Endothelial cell of umbilical vein (primary cell): ENCODE results near the gene MYO18A. TPM values are rescaled to one million over a fixed set of nuclear protein-coding genes. Genes with fewer than 3 reads are reported as not detected.
"Not testable (repeated sequence)": the region's sequence is repeated elsewhere in the genome, so short reads cannot be mapped to it uniquely, and the experiment has no call there.

Source experiments
- BruUV-seq: library from RNA; stranded (reverse); fragments of 400-500 nt; replicated peaks from 2 replicates; lab custom pipeline; 2021; lab: Mats Ljungman, UMichigan
- CTCF ChIA-PET: fragments of 300-600, 350-600 bp; sonication (Branson Sonifier 250); formaldehyde crosslinking; loops from one replicate; lab custom pipeline; 2021; ENCODE audit warnings: antibody characterized with exemption, inconsistent platforms; lab: Charles Lee
- POLR2A ChIA-PET: fragments of 300-600, 350-600 bp; sonication (Branson Sonifier 250); formaldehyde crosslinking; loops from one replicate; lab custom pipeline; 2021; ENCODE audit warnings: antibody characterized with exemption, inconsistent platforms; lab: Charles Lee
- DNase-seq: peaks from one replicate; pipeline ENCODE4 v3.0.0-alpha.2; 2011; ENCODE audit warnings: low read depth, low spot score
- FAIRE-seq: peaks from 2 replicates; lab custom pipeline; 2011; peaks lifted over from hg19 to GRCh38; lab: Jason Lieb, UNC
- H2AFZ ChIP-seq: 2 replicates; pipeline ENCODE4 v1.6.0; 2012; ENCODE audit warnings: low read depth, low read length, control low read depth, inconsistent platforms
- H3K27ac ChIP-seq: 2 replicates; pipeline ENCODE4 v1.5.1; 2011; ENCODE audit warnings: low read depth, mild to moderate bottlenecking, control low read depth, low read length, moderate library complexity; ENCODE audit not compliant: insufficient read depth
- H3K27me3 ChIP-seq, 2 experiments: 2 replicates each; pipeline versions ENCODE4 v1.6.0 to v1.6.1; 2011; ENCODE audit warnings: low read length in 2 of 2, mixed read lengths in 1 of 2; ENCODE audit not compliant: control insufficient read depth in 2 of 2, insufficient read depth in 2 of 2
- H3K36me3 ChIP-seq, 2 experiments: 2 replicates in 1 of 2; 3 replicates in 1 of 2; pipeline ENCODE4 v1.5.1; 2011; ENCODE audit warnings: low read length in 2 of 2, mild to moderate bottlenecking in 1 of 2, moderate library complexity in 1 of 2; ENCODE audit not compliant: control insufficient read depth in 2 of 2, insufficient read depth in 2 of 2; ENCODE audit errors: extremely low read depth in 1 of 2
- H3K4me1 ChIP-seq: 3 replicates; pipeline ENCODE4 v1.5.1; 2011; ENCODE audit warnings: mild to moderate bottlenecking, low read length; ENCODE audit not compliant: control insufficient read depth, insufficient read depth; ENCODE audit errors: extremely low read depth
- H3K4me2 ChIP-seq: 2 replicates; pipeline ENCODE4 v1.6.1; 2011; ENCODE audit warnings: low read length, control low read depth, mixed read lengths; ENCODE audit not compliant: insufficient read depth
- H3K4me3 ChIP-seq, 3 experiments: fragments of 200-600 bp in 1 of 3; sonication (generic), shearing (Covaris generic) in 1 of 3; replicated peaks in 1 of 3; 2 replicates each; pipeline ENCODE4 v1.5.1; 2011 to 2016; ENCODE audit warnings: control low read depth in 3 of 3, low read length in 3 of 3, mild to moderate bottlenecking in 2 of 3, inconsistent platforms in 1 of 3, low read depth in 1 of 3, moderate library complexity in 1 of 3; ENCODE audit not compliant: insufficient read depth in 1 of 3
- H3K79me2 ChIP-seq: 2 replicates; pipeline ENCODE4 v1.6.0; 2012; ENCODE audit warnings: low read length, inconsistent platforms; ENCODE audit not compliant: control insufficient read depth, insufficient read depth
- H3K9ac ChIP-seq: replicated peaks from 2 replicates; pipeline ENCODE3; 2011; ENCODE audit warnings: low read length, control low read depth; ENCODE audit not compliant: insufficient read depth; ENCODE audit errors: extremely low read depth
- H3K9me1 ChIP-seq: replicated peaks from 3 replicates; pipeline ENCODE4 v1.6.0; 2011; ENCODE audit warnings: mild to moderate bottlenecking, low read length; ENCODE audit not compliant: control insufficient read depth, insufficient read depth; ENCODE audit errors: extremely low read depth
- H3K9me3 ChIP-seq: replicated peaks from 2 replicates; pipeline ENCODE4 v1.5.1; 2012; ENCODE audit warnings: low read length, inconsistent platforms; ENCODE audit not compliant: control insufficient read depth, insufficient read depth
- H4K20me1 ChIP-seq: replicated peaks from 2 replicates; pipeline ENCODE3; 2011; ENCODE audit warnings: mild to moderate bottlenecking, low read length; ENCODE audit not compliant: control insufficient read depth, insufficient read depth; ENCODE audit errors: extremely low read depth
- EZH2 ChIP-seq: IDR thresholded peaks from 2 replicates; pipeline ENCODE4 v1.6.1; 2012; ENCODE audit warnings: borderline replicate concordance, low read depth, mild to moderate bottlenecking, moderate library complexity, low read length, inconsistent platforms; ENCODE audit not compliant: severe bottlenecking
- FOS ChIP-seq: IDR thresholded peaks from 2 replicates; pipeline ENCODE4 v1.6.1; 2011; ENCODE audit warnings: mild to moderate bottlenecking, low read length, moderate library complexity, borderline replicate concordance; ENCODE audit not compliant: insufficient read depth
- GATA2 ChIP-seq: IDR thresholded peaks from 2 replicates; pipeline ENCODE4 v1.7.0; 2011; ENCODE audit warnings: low read depth, mild to moderate bottlenecking, moderate library complexity, mixed read lengths, low read length; ENCODE audit not compliant: insufficient read length, insufficient read depth
- JUN ChIP-seq: IDR thresholded peaks from 2 replicates; pipeline ENCODE4 v1.6.1; 2011; ENCODE audit warnings: borderline replicate concordance, low read depth; ENCODE audit not compliant: insufficient read length, insufficient read depth
- MYC ChIP-seq: IDR thresholded peaks from one replicate; pipeline ENCODE4 v1.6.1; 2011; ENCODE audit warnings: mild to moderate bottlenecking, low read depth, low read length
- POLR2A ChIP-seq: IDR thresholded peaks from 2 replicates; pipeline ENCODE4 v1.6.1; 2012; ENCODE audit warnings: low read depth, mild to moderate bottlenecking, control low read depth, low read length
- POLR2AphosphoS5 ChIP-seq: IDR thresholded peaks from 2 replicates; pipeline ENCODE4 v1.6.1; 2012; ENCODE audit warnings: low read depth, mild to moderate bottlenecking, control low read depth, low read length, moderate library complexity; ENCODE audit not compliant: insufficient read depth
- dilution Hi-C: fragments of 300-500 bp; cut with MboI; formaldehyde crosslinking; loops from one replicate; pipeline ENCODE4 v1.15.0; 2019; ENCODE audit warnings: low sequenced_read_pairs; ENCODE audit not compliant: extremely low pct_ligation_motif_present
- intact Hi-C: fragments of 100-400 bp; cut with micrococcal nuclease; formaldehyde crosslinking; loops from one replicate; pipeline ENCODE4 v1.10.0; 2022
- polyA plus RNA-seq, 4 experiments: library from polyadenylated mRNA; depleted of rRNA in 3 of 4; stranded (reverse) in 3 of 4; unstranded in 1 of 4; fragments of >200 nt; gene quantifications; 2 replicates each; pipeline versions ENCODE4 v1.2.1 to v1.2.3, GENCODE V29; 2011 to 2012; ENCODE audit warnings: missing spikeins in 1 of 4
- total RNA-seq: library from RNA; stranded (reverse); gene quantifications from 2 replicates; pipeline ENCODE4 v1.2.3, GENCODE V29; 2021
- TF ChIP-seq, protein P1 (sequence below), 2 donors: IDR thresholded peaks; 1 replicate in 1 of 2; 2 replicates in 1 of 2; pipeline ENCODE4 v1.5.1; 2011; ENCODE audit warnings: low read length in 2 of 2, mild to moderate bottlenecking in 2 of 2, moderate library complexity in 2 of 2, control low read depth in 1 of 2, inconsistent platforms in 1 of 2, low read depth in 1 of 2; ENCODE audit not compliant: insufficient read depth in 1 of 2; ENCODE audit errors: extremely low read depth in 1 of 2
- TF ChIP-seq, protein P2 (sequence below): IDR thresholded peaks from 2 replicates; pipeline ENCODE4 v1.6.1; 2011; ENCODE audit not compliant: insufficient read depth, insufficient read length

MYO18A gene
- total and polyA plus RNA-seq, 2 donors (not counting 3 experiments of a cell fraction or from before 2014, with no cell fraction given) = 3.9 to 28.3 TPM

DNA sequence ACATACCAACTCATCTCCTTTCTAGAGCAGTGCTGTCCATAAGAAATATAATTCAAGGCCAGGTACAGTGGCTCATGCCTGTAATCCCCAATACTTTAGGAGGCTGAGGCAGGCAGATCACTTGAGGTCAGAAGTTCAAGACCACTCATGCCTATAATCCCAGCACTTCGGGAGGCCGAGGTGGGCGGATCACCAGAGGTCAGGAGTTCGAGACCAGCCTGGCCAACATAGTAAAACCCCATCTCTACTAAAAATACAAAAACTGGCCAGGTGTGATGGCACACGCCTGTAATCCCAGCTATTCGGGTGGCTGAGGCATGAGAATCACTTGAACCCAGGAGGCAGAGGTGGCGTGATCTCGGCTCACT is 11.5 kb downstream of the MYO18A start:
- CTCF ChIA-PET = interaction anchor here (2.9 to 7.7 kb wide), 2 partner anchors 8 to 11 kb away, joined by 9 to 39 read pairs; partner anchors contain the start of gene MYO18A

DNA sequence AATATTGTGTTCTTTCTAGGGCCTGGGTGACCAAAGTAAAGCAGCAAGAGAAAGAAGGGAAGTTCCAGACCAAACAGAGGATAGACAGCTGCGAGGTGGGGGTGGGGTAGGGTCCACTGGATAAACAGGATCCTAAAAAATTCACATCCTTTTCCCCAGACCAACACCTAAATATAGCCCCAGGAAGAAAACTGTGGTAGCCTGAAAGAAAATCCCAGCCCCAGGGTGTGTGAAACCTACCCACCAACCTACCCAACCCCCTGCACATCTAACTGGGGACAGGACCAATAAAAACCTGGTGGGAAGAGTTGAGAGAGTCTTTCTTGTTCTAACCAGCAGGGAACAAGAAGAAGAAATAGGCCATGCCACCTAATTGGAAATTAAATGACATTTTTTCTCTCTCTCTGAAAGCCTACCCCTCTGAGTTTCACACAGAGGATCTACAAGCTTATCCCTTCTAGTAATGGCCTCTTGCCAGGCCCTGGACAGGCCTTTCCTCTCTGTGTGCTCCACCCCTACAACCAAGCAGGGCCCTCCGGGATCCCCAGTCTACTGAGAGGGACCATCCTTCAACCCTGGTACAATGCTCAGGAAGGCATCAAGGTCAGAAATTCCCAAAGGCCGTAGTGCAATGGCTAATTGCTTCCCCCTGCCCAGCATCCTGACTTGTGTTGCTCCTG is 12.0 kb downstream of the MYO18A start:
- TF ChIP-seq, protein P1, sequence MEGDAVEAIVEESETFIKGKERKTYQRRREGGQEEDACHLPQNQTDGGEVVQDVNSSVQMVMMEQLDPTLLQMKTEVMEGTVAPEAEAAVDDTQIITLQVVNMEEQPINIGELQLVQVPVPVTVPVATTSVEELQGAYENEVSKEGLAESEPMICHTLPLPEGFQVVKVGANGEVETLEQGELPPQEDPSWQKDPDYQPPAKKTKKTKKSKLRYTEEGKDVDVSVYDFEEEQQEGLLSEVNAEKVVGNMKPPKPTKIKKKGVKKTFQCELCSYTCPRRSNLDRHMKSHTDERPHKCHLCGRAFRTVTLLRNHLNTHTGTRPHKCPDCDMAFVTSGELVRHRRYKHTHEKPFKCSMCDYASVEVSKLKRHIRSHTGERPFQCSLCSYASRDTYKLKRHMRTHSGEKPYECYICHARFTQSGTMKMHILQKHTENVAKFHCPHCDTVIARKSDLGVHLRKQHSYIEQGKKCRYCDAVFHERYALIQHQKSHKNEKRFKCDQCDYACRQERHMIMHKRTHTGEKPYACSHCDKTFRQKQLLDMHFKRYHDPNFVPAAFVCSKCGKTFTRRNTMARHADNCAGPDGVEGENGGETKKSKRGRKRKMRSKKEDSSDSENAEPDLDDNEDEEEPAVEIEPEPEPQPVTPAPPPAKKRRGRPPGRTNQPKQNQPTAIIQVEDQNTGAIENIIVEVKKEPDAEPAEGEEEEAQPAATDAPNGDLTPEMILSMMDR (IDR thresholded peaks at IDR 0.05; ENCODE audit: extremely low read depth in 1 of 2, insufficient read depth in 1 of 2, low read depth in 1 of 2, low read length in 2 of 2) = no peak
- TF ChIP-seq POLR2AphosphoS5 (no peak), MYC (no peak), POLR2A (no peak), FOS (no peak), GATA2 (no peak), EZH2 (no peak), JUN (no peak)
- TF ChIP-seq, protein P2, sequence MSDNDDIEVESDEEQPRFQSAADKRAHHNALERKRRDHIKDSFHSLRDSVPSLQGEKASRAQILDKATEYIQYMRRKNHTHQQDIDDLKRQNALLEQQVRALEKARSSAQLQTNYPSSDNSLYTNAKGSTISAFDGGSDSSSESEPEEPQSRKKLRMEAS = no peak
- H2AFZ ChIP-seq = no peak overlapping the region
- no peaks in the 10 kb centered on the region for H3K9me1 ChIP-seq
- ChIA-PET CTCF (interaction anchor here (2.9 to 7.7 kb wide), 2 partner anchors 8 to 11 kb away, joined by 9 to 39 read pairs; partner anchors contain the start of gene MYO18A), POLR2A (no interaction called here)
- no TSS peak for BruUV-seq
- H3K4me2 ChIP-seq = no peak overlapping the region
- intact Hi-C loops = no loop called here
- H3K36me3 ChIP-seq = peaks cover 0 to 7% of the 10 kb centered on the region in 2 experiments
- H3K9me3 ChIP-seq = no peaks in the 10 kb centered on the region
- H3K79me2 ChIP-seq = no peaks in the 10 kb centered on the region
- no peak overlapping the region for H3K27ac ChIP-seq
- H3K27me3 ChIP-seq = no peaks in the 10 kb centered on the region
- dilution Hi-C loops = no loop called here
- H3K9ac ChIP-seq = no peak overlapping the region
- H4K20me1 ChIP-seq = no peaks in the 10 kb centered on the region
- no peak overlapping the region for H3K4me3 ChIP-seq
- FAIRE-seq (no peak), DNase-seq (peak; percentile 27)
- no peaks in the 10 kb centered on the region for H3K4me1 ChIP-seq

More for the DNA sequence above, 11.5 kb downstream of the MYO18A start:
- H3K27ac ChIP-seq, H3K79me2 ChIP-seq, DNase-seq, POLR2A ChIA-PET, H3K27me3 ChIP-seq, H3K36me3 ChIP-seq, H3K4me3 ChIP-seq, intact Hi-C loops, H3K4me2 ChIP-seq, H2AFZ ChIP-seq, H3K4me1 ChIP-seq, dilution Hi-C loops, H3K9me1 ChIP-seq, FAIRE-seq, H4K20me1 ChIP-seq, H3K9me3 ChIP-seq, H3K9ac ChIP-seq, BruUV-seq: not testable (repeated sequence)
